ENCODE results near the gene LRRC9.

- TF ChIP-seq, protein P1, sequence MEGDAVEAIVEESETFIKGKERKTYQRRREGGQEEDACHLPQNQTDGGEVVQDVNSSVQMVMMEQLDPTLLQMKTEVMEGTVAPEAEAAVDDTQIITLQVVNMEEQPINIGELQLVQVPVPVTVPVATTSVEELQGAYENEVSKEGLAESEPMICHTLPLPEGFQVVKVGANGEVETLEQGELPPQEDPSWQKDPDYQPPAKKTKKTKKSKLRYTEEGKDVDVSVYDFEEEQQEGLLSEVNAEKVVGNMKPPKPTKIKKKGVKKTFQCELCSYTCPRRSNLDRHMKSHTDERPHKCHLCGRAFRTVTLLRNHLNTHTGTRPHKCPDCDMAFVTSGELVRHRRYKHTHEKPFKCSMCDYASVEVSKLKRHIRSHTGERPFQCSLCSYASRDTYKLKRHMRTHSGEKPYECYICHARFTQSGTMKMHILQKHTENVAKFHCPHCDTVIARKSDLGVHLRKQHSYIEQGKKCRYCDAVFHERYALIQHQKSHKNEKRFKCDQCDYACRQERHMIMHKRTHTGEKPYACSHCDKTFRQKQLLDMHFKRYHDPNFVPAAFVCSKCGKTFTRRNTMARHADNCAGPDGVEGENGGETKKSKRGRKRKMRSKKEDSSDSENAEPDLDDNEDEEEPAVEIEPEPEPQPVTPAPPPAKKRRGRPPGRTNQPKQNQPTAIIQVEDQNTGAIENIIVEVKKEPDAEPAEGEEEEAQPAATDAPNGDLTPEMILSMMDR (IDR thresholded peaks at IDR 0.05; ENCODE audit: insufficient read depth, low read length, poor library complexity, severe bottlenecking), result no peak
- no peak for TF ChIP-seq EZH2phosphoT487 (conservative IDR thresholded peaks at IDR 0.05; ENCODE audit: low read length)
These were observed 63.1 kb downstream of the LRRC9 start for GRCh38 chr14:59983048-59983447.

Data from SU-DHL-6 (cell line).